ENCODE data around the gene ALDH3B2.
"Not testable (repeated sequence)": the region's sequence is repeated elsewhere in the genome, so short reads cannot be mapped to it uniquely, and the experiment has no call there.

ALDH3B2 gene, protein sequence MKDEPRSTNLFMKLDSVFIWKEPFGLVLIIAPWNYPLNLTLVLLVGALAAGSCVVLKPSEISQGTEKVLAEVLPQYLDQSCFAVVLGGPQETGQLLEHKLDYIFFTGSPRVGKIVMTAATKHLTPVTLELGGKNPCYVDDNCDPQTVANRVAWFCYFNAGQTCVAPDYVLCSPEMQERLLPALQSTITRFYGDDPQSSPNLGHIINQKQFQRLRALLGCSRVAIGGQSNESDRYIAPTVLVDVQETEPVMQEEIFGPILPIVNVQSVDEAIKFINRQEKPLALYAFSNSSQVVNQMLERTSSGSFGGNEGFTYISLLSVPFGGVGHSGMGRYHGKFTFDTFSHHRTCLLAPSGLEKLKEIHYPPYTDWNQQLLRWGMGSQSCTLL

DNA sequence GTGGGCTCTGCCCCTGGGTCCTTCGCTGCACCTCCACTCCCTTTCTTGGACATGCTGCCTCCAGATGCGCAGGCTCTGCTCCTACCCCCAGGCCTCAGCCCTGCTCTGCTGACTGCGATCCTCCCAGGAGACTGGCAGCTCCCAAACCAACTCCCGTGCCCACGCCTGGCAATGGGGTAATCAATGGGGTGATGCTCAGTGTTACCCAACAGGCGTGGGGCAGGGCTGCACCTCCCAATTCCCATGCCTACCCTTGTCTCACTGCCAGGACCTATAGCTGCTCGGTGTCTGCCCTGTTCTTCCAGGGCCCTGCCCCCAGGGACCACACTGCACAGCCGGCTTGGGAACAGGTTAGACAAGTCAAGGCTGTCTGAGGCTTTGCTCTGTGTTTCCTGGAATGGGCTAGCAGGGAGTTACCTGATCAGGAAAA, at the start of gene ALDH3B2:
Gene ALDH3B2, minus strand, starts transcription at position 182 of the 430 bp plus-strand sequence. CDS start 7,688 bp downstream, outside the sequence.
- no peak for DNase-seq

DNA sequence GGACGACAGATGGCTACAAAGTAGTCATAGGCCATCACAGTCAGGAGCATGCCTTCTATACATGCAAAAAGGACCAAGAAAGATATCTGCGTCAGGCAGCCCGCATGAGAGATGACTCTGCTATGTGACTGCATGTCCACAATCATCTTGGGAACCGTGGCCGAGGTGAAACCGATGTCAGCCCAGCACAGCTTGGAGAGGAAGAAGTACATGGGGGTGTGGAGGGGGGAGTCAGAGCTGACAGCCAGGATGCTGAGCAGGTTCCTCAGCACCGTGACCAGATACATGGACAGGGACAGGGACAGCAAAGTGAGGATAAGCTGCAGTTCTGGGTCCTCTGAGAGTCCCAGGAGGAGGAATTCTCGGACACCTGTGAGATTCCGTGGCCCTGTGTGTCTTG, 48.6 kb upstream of the ALDH3B2 start:
- DNase-seq = not testable (repeated sequence)

DNA sequence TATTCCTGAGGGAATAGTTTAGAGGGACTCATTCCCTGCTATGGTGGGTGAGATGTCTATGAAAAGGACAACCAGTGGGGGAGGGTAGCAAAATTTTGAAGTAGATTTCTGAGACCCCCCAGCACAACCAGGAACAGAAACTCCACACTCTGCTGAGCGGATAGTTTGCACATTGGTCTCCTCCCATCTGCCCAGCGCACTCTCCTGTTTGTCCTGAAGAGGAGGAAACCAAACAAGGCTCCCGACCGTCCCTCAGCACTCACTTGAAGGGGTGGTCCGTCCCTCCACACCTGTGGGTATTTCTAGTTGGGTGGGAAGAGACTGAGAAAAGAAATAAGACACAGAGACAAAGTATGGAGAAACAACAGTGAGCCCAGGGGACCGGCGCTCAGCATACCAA, 41.8 kb upstream of the ALDH3B2 start:
- not testable (repeated sequence) for DNase-seq

DNA sequence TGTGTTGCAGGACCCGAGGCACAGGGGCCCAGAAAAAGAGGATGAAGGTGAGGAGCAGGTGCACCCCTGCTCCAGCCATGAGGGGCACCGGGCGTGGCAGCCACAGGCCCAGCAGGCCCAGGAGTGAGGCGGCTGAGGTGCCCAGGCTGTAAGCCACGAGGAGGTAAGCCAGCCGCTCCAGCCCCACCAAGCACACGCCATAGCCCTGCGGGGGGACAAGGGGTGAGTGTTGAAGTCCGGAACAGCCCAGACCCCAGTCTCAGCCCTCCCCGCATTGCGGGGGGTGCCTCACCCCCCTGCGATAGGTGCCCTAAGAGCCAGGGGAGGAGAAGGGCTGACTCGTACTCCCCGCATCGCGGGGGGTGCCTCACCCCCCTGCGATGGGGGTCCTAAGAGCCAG, 41.4 kb upstream of the ALDH3B2 start:
- DNase-seq = not testable (repeated sequence)

DNA sequence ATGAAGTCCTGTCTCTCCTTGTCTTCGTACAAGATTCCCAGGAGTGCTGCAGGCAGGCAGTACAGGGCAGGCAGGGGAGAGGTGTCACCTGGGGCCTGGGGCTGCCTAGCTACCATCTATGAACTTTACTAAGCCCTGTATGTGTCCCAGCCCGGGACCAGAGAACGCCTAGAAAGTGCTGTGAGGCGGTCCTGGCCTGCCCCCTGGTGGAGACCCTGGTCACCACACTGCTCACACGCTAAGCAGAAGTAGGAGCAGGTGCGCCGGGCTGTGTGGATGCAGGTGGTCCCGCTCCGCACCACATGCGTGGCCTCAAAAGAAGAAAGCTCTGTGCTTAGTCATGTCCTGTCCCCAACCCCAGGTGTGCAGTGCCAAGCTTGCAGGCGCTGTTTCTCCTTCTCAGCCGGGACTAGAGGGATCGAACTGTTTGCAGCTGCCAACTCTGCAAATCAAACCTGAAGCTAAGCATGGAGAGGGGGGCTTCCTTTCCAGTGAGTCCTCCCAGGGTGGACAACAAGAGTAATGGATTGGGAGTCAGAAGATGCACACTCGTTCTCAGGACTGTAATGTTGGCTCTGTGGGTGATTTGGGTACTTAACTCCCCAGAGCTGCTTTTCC, 39.6 kb upstream of the ALDH3B2 start:
- not testable (repeated sequence) for DNase-seq

DNA sequence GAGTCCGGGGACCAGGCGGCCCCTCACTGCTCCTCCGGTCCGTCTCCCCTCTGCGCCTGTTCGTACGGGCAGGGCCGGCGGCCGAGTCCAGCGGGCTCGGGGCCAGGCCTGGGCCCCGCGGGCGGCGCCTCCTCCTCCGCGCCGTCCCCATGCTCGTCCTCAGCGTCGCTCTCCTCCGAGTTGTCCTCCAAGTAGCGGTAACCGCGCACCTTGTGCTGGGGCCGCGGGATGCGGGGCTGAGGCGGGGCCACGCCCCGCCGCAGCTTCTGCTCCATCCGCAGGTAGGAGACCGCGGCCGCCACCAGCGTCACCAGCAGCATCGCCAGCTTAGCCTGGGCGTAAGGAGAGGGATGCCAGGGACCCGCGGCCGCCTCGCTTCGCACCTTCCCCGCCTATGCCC, 37.3 kb upstream of the ALDH3B2 start:
- DNase-seq = not testable (repeated sequence)

DNA sequence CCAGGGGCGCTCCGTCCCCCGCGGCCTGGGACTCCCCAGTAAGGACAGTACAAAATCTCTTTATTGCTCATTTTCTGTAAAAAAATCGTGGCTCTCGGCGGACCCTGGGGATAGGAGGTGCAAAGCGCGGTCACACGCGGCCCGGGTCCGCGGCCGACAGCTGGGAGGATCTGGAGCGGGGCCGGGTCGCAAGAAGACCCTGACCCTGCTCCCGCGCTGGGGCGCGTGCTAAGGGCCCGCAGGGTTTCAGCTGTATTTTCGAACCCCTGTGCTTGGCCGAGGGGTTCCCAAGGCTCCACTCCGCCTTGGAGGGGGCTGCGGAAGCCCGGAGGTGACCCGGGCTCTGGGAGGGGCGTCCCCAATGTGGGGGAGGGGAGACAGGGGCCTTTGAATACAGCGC, 36.8 kb upstream of the ALDH3B2 start:
- DNase-seq = not testable (repeated sequence)

DNA sequence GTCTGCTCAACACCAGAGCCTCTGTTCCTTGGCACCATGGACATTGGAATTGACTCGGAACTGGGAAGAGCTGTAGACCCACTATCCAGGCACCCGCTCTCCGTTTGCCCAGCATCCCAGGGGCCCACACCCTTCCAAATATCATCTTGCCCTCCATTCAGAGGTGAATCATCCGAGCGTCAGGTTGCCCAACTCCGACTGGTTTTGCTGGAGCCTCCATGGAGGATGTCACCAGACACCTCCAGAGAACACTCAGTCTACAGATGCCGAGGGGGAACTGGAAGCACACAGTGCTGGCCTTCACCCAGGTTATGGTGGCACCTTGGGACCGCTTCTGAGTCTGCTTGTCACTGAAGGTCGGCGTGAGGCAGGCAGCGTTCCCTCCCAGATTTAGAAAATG, 35.4 kb upstream of the ALDH3B2 start:
- DNase-seq = not testable (repeated sequence)

DNA sequence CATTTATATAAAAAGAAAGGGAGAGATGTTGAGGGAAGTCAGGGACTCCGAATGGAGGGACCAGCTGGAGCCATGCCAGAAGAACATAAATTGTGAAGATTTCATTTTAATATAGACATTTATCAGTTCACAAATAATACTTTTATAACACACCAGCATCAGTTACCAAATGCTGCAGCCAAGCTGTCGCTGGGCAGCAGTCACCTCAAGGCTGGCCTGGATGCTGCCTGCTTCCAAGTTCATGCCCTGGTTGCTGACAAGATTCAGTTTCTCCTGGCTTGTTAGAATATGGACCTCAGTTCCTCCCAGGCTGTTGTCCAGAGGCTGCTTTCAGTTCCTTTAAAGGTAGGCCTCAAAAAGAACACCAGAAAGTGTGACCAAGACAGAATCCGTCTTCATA, 30.8 kb upstream of the ALDH3B2 start:
- DNase-seq = no peak

DNA sequence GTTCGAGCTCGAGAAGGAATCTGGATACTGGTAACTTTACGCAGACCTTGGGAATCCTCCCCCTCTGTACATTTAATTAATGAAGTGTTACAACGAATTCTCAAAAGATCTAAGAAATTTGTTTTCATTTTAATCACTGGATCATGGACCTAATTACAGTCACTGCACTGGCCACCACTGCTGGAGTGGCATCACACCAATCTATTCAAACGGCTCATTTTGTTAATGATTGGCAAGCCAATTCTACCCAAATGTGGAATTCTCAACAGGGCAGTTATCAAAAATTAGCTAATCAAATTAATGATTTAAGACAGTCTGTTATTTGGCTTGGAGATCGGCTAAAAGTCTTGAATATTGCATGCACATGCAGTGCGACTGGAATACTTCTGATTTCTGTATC, 30.1 kb upstream of the ALDH3B2 start:
- DNase-seq = no peak

DNA sequence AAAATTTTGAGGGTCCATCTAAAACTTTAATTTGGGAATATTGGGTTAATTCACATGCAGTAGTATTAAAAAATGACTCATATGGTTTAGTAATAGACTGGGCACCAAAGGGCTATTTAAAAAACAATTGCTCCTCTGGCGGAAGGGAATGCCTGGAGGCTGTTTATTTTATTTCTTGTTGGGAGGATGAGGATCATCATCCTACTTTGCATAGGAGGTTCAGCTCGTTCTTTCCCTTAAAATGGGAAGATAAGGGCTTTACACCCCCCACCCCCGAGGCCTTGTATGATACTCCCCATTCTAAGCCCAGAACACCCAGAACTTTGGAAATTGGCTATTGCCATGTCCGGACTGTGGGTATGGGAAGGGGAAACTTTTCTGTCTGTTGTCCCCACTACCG, 29.3 kb upstream of the ALDH3B2 start:
- DNase-seq = not testable (repeated sequence)

DNA sequence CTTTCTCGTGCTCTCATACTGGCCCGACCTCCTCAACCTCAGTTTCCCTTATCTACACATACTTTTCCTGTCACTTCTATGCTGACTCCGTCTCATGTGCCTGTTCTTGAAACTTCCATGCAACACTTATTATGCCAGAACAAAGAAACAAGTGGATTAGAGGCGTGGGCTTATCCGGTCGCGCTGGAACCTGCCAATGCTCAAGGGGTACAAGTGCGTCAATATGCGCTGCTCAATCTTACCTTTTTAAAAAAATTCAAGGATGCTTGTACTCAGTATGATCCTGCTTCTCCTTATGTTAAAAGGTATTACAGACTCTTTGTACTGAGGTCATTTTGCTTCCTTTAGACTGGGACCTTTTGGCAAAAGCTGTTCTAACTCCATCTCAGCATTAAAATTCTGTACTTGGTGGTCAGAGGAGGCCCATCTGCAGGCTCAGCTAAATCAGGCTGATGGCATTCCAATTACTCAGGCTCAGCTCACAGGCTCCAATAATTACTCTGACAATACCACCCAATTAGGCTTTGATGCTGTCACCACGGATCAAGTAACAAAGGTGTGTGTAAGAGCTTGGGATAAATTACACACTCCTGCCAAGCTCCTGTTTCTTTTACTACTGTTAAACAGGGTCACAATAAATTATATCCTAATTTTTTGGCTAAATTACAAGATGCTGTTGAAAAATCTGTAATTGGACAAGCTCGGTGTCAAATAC, 26.3 kb upstream of the ALDH3B2 start:
- DNase-seq = no peak

DNA sequence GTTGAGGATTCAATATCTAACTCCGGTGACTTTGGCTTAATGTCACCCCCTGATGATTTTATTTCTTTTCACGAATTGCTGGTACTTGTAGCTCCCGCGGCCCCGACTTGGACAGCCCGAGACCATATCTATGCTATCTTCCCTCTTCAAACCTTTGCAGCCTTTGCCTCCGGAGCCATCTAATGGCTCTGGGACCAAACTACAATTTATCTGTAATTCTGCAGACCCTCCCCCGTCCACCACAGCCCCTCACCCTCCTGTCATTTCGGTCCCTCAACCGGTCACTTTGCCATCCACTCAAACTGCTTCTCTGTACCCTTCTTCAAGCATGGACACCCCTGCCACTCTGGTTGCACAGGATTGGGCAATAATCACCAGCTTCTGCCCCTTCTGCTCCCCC, 25.7 kb upstream of the ALDH3B2 start:
- DNase-seq = no peak

DNA sequence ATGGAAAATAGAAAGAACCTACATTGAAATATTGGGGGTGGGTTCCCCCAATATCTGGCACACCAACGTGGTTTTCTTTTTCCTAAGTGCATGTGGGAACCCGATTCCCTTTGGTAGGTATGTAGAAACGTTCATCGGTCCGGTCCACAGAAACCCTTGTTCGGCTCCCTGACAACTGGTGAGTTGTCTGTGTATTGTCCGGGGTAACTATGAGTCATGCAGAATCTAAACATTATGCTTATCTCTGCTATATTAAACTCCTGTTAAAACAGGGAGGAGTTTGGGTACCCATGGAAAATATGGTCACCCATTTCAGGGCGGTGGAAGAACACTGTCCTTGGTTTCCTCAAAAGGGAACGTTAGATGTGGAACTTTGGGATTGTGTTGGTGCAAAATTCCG, 25.1 kb upstream of the ALDH3B2 start:
- no peak for DNase-seq

DNA sequence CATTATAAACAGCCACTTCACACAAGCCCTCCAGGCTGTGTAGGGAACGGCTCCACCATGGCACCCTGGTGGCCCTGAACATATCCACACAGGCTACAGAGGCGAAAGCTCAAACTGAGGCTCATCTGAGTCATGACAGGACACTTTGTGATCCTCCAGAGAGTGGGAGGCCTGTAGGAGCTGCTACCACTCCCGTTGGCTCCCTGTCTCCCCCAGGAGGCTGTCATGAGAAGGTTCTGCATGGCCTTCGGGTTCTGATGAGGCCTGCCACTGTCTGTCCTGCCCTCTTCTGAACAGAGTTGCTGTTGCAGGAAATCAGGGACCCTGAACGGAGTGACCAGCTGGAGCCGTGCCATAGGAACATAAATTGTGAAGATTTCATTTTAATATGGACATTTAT, 23.8 kb upstream of the ALDH3B2 start:
- no peak for DNase-seq

DNA sequence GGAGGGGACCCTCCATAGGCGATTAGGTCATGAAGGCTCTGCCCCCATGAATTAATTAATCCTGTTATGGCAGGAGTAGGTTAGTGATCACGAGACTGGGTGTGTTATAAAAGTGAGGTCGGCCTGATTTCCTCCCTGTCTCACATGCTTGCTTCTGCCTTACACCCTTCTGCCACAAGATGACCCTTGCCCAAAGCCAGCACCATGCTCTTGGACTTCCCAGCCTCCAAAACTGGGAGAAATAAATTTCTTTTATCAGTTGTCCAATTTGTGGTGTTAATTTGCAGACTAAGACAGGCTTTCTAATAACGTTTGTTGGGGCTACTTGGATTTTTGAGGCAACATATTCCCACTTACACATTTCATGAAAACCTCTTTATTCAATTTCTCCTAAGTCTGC, 23.4 kb upstream of the ALDH3B2 start:
- DNase-seq = no peak

DNA sequence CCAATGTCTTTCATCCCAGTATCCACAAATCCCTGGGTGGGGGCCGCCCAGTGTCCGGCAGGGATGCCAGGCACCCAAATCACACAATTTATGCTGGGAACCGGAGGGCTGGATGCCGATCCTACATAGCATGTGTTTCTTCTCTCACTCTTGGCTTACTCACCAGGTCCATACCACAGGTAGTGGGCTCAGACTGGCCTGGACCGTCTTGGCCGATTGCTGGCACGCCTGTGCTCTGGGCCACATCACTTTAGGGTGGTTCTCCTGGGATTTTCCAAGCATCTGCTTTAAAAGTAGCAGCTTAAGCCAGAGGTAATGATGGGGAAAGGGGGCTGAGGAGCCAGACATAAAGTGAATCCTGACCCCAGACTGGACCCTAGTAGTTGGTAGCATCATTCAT, 22.6 kb upstream of the ALDH3B2 start:
- no peak for DNase-seq

DNA sequence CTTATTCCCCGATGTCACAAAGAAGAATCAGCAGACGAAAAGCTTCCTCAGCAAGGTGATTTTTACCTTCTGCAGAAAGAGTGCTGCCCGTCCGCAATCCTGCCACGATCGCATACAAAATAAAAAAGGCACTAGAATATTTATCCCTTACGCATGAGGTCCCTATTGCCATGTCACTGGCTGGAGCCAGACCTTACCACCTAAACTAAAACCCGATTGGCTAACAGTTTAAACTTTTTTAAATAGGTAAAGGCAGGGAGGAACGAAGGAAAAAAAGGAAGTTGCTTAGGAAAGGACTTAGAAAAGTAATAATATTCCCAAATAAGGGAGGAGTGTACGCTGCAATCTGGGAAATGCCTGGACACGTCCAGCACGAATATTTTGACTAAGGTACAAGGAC, 21.2 kb upstream of the ALDH3B2 start:
- no peak for DNase-seq

DNA sequence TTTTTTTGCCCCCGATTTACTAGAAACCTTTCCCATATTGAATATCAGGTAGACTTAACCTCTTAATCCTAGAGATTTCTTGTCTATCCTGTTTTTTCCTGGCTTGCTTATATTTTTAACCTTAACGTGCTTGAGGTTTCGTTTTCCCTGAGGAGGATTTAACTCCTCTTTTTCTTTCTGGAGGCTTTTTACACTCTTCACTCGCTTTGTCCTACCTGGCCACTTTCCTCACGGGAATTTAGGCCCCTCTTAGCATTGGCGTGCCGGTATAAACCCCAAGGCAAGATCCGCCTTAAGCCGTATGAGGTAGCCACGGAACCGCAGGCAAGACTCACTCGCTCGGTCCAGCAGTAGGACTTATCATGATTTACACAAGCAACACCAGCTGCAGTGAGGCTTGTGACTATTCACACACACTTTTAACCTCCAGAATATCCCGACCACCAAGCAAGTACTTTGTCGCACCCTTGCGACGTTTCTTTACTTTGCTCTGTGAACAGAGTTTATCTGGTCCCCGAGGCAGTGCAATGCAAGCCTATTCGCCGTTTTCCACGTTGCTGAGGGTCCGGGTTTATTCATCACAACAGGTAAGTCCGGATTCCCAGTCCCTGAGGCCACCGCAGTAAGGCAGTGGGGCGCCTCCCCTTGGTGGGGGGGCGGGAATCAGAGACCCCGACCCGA, 20.6 kb upstream of the ALDH3B2 start:
- no peak for DNase-seq

DNA sequence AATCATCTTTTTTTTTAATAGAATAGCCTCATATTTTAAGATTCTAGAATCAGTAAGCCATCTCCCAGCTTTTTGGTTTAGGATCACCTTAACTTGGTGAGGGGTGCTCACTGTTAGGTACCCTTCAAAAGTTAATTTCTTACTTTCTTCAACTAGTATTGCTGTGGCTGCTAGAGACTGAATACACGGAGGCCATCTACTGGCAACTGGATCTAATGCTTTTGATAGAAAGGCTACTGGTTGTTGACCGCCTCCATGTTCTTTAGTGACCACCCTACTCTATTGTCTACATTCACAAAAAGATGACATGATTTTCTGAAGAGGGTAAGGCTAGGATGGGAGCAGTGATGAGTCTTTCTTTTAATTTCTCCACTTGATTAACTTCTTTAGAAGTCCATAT, 16.7 kb upstream of the ALDH3B2 start:
- no peak for DNase-seq

DNA sequence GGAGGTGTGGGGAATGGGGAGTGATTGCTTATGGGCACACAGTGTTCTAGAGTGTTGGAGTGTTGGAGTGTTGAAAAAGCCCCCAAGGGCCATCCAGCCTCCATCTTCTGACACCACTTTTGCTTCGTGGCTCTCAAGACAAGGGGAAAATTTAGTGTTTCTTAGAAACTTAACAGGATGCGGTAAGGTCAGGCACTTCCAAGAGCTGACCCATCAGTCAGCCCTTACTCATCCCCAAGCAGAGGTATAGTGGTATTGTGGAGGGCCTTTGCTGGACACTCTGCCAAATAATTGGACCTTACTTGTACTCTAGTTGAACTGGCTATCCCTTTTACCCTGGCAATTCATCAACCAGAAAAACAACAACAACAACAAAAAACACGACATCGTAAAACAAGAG, 14.8 kb upstream of the ALDH3B2 start:
- DNase-seq = no peak

DNA sequence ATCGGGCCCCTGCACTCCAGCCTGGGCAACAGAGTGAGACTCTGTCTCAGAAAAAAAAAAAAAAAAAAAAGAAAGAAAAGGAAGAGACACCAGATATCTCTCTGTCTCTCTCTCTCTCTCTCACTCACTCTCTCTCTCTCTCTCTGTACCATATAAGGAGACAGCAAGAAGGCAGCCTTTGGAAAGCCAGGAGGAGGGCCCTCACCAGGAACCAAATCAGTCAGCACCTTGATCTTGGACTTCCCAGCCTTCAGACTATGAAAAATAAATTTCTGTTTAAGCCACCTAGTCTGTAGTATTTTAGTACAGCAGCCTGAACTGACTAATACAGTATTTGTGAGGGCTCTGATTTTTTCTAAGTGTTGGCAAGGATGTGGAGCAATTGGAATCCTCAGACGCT, 13.6 kb upstream of the ALDH3B2 start:
- DNase-seq = no peak

DNA sequence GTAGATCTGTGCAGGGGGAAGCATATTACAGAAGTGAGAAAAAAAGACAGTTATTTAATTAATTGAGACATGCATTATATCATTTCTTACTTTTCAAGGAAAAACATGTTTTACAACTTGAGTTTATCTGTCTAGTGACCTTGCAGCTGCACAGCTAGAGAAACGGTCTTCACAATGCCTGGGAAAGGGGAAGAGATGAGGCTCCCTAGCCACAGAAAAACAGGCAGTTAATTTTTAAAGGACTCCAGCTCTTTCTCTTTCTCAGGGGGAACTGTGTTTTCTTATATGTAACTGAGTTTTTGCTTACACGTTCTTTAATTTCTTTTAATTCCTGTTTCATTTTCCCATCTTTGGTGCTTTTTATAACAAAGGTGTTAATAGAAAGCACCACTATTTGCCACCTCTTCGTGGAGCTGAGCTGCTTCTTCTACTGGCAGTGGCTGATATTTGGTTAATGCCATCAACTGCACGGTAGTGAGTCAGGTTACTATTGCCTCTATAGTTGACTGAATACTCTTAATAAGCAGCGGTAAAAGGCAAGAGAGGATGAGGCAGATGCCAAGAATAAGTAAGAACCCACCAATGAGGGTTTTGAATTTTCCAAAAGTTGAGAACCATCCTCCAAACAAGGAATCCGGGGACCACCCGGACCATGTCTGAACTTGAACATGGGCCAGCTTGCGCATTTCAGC, 11.4 kb upstream of the ALDH3B2 start:
- DNase-seq = not testable (repeated sequence)

Data from NCI-H1694 (cell line).